Vagina (tissue), 2 donors: ENCODE results near the gene PIP5K1C. TPM values are rescaled to one million over a fixed set of nuclear protein-coding genes. Genes with fewer than 3 reads are reported as not detected.

Source experiments
- DNase-seq, 2 donors: peaks; one replicate each; pipeline ENCODE4 v3.0.0-alpha.2; 2017; ENCODE audit errors: extremely low spot score in 2 of 2
- H3K27ac ChIP-seq: fragments of 200-600 bp; sonication (generic); one replicate; pipeline ENCODE4 v1.5.1; 2019
- H3K27me3 ChIP-seq: fragments of 200-600 bp; sonication (generic); one replicate; pipeline ENCODE4 v1.5.1; 2019
- H3K36me3 ChIP-seq, 2 donors: fragments of 200-600 bp; sonication (generic); one replicate each; pipeline ENCODE4 v1.5.1; 2017 to 2019
- H3K4me1 ChIP-seq: fragments of 200-600 bp; sonication (generic); one replicate; pipeline ENCODE4 v1.5.1; 2019
- H3K4me3 ChIP-seq, 2 donors: fragments of 200-600 bp; sonication (generic); 1 replicate in 1 of 2; 2 replicates in 1 of 2; pipeline ENCODE4 v1.5.1; 2016 to 2019
- H3K9me3 ChIP-seq: fragments of 200-600 bp; sonication (generic); one replicate; pipeline ENCODE4 v1.5.1; 2019
- CTCF ChIP-seq, 3 experiments: fragments of 450-650 bp in 2 of 3; fragments of 200-600 bp in 1 of 3; sonication (generic) in 1 of 3; IDR thresholded peaks; one replicate each; pipeline ENCODE4 v1.5.1; 2017 to 2019; ENCODE audit warnings: antibody characterized with exemption in 3 of 3, mild to moderate bottlenecking in 2 of 3, moderate library complexity in 2 of 3
- POLR2A ChIP-seq, 2 donors: fragments of 450-650 bp; IDR thresholded peaks; one replicate each; pipeline ENCODE4 v1.6.1; 2017; ENCODE audit warnings: antibody characterized with exemption in 2 of 2, mild to moderate bottlenecking in 2 of 2, moderate library complexity in 2 of 2
- POLR2AphosphoS5 ChIP-seq, 2 donors: sonication (generic); formaldehyde crosslinking; IDR thresholded peaks; one replicate each; pipeline ENCODE4 v1.9.0; 2017; ENCODE audit warnings: antibody characterized with exemption in 2 of 2, mild to moderate bottlenecking in 2 of 2, low read depth in 1 of 2; ENCODE audit not compliant: insufficient read depth in 1 of 2
- intact Hi-C: fragments of 100-400 bp; cut with DNase I; formaldehyde crosslinking; loops from one replicate; pipeline ENCODE4 v1.15.1; 2023
- total RNA-seq: library from RNA; depleted of rRNA; stranded (reverse); fragments of >200 nt; gene quantifications from one replicate; pipeline ENCODE4 v1.2.3, GENCODE V29; 2016

PIP5K1C gene
- total RNA-seq, 1 donor from 2014 or later, result 24.1 TPM

- intact Hi-C loops, result no loop called here
- Histone ChIP-seq H3K4me3 (no peak overlapping the region), H3K27ac (no peak overlapping the region), H3K9me3 (no peaks in the 10 kb centered on the region), H3K27me3 (no peaks in the 10 kb centered on the region), H3K36me3 (peaks cover 0 to 6% of the 10 kb centered on the region in 2 donors), H3K4me1 (peaks cover 44% of the 10 kb centered on the region)
- DNase-seq, result no peak
- no peak for TF ChIP-seq POLR2A (IDR thresholded peaks at IDR 0.05)
- TF ChIP-seq POLR2AphosphoS5 (IDR thresholded peaks at IDR 0.05; ENCODE audit: insufficient read depth in 1 of 2, low read depth in 1 of 2), result no peak
- TF ChIP-seq CTCF (IDR thresholded peaks at IDR 0.05), result no peak
Measured at GRCh38 chr19:3691726-3692125, 8.5 kb downstream of the PIP5K1C start.

- no peak overlapping the region for H3K4me3 ChIP-seq
- no peak for DNase-seq
- peaks cover 0 to 6% of the 10 kb centered on the region in 2 donors for H3K36me3 ChIP-seq
- no peak for TF ChIP-seq CTCF (IDR thresholded peaks at IDR 0.05)
- TF ChIP-seq POLR2A (IDR thresholded peaks at IDR 0.05), result no peak
- no peak for TF ChIP-seq POLR2AphosphoS5 (IDR thresholded peaks at IDR 0.05; ENCODE audit: insufficient read depth in 1 of 2, low read depth in 1 of 2)
- H3K4me1 ChIP-seq, result peaks cover 44% of the 10 kb centered on the region
- H3K9me3 ChIP-seq, result no peaks in the 10 kb centered on the region
- no peaks in the 10 kb centered on the region for H3K27me3 ChIP-seq
- intact Hi-C loops, result no loop called here
- no peak overlapping the region for H3K27ac ChIP-seq
Measured at GRCh38 chr19:3691372-3691716, 8.9 kb downstream of the PIP5K1C start.

GRCh38 chr19:3690551-3691371 is 9.5 kb downstream of the PIP5K1C start:
- peaks cover 42% of the 10 kb centered on the region for H3K4me1 ChIP-seq
- no peak for DNase-seq
- no peak for TF ChIP-seq CTCF (IDR thresholded peaks at IDR 0.05)
- TF ChIP-seq POLR2A (IDR thresholded peaks at IDR 0.05), result no peak
- TF ChIP-seq POLR2AphosphoS5 (IDR thresholded peaks at IDR 0.05; ENCODE audit: insufficient read depth in 1 of 2, low read depth in 1 of 2), result no peak
- no peaks in the 10 kb centered on the region for H3K9me3 ChIP-seq
- H3K4me3 ChIP-seq, result no peak overlapping the region
- peaks cover 0 to 6% of the 10 kb centered on the region in 2 donors for H3K36me3 ChIP-seq
- no peak overlapping the region for H3K27ac ChIP-seq
- H3K27me3 ChIP-seq, result no peaks in the 10 kb centered on the region
- intact Hi-C loops, result no loop called here

GRCh38 chr19:3687774-3688706 is 12.2 kb downstream of the PIP5K1C start:
- peaks cover 44% of the 10 kb centered on the region for H3K4me1 ChIP-seq
- TF ChIP-seq POLR2A (IDR thresholded peaks at IDR 0.05) (no peak), CTCF (IDR thresholded peaks at IDR 0.05) (no peak), POLR2AphosphoS5 (IDR thresholded peaks at IDR 0.05; ENCODE audit: insufficient read depth in 1 of 2, low read depth in 1 of 2) (peak in 1 of 2 donors; percentile 15)
- DNase-seq, result no peak

More at GRCh38 chr19:3687774-3688706, 12.2 kb downstream of the PIP5K1C start:
- Histone ChIP-seq H3K27me3 (no peaks in the 10 kb centered on the region), H3K27ac (no peak overlapping the region), H3K4me3 (peak overlapping the region in 1 of 2 donors; percentile 24), H3K36me3 (peaks cover 0 to 10% of the 10 kb centered on the region in 2 donors), H3K9me3 (no peaks in the 10 kb centered on the region)
- intact Hi-C loops, result no loop called here
